T-helper 22 cell (primary cell): ENCODE data around the gene TAX1BP3.

Experiments used
- DNase-seq: peaks from one replicate; pipeline ENCODE4 v3.0.0-alpha.2; 2020; ENCODE audit warnings: low read depth

The TAX1BP3 gene

GRCh38 chr17:3688027-3688553 lies 19.7 kb upstream of the TAX1BP3 start:
- no peak for DNase-seq

DNA sequence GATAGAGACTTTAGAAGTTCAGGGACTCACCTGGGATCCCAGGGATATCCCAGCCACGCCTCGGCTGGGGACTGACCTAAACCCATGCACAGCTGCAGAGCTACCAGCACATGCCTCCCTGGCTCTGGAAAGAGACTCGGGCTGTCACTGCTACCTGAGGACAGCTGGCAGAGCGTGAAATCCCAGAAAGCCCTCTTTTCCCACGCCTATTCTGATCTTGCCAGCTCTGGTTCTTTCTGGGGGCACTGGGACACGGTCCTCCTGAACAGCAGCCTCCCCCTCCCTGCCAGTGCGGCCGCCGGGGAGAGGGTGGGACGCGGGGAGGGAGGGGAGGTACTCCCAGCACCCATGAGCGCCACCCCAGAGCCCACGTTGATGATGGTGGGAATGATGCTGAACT lies 16.8 kb upstream of the TAX1BP3 start:
- DNase-seq, result no peak

GRCh38 chr17:3683054-3683511 lies 14.7 kb upstream of the TAX1BP3 start:
- DNase-seq, result peak; percentile 16

DNA sequence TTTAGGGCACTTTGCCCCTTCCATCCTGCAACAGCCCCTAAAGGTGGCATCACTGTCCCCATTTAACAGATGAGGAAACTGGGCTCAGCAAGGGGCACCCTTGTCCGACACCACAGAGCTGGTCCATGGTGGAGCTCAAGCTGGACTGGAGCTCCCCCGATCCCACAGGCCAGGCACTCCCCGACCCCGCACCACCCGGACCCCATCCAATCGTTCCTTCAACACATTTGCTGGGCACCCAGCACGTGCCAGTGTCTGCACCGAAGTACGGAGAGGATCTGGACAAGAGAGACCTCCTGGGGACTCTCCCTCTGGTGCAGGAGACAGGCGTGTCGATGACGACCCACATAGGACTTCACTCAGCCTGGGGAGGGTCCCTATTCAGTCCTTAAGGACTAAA lies 13.7 kb upstream of the TAX1BP3 start:
- no peak for DNase-seq

GRCh38 chr17:3681565-3681964 lies 13.2 kb upstream of the TAX1BP3 start:
- DNase-seq, result no peak

DNA sequence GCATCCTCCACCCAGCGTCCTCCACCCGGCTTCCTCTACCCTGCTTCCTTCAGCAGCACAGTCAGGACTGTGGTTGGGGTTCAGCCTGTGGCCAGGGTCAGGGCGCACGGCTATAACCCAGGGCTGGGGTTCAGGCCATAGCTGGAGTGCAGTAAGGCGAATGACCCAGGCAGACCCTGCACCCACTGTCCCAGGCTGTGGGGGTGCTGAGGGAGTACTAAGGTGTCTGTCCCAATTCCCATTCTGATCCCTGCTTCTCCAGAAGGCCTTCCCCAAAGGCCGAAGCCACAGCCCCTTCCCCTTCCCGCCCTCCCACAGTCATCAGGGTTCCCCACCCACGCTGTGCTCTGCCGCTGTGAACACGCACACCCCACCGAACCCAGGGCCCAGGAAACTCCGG lies 12.7 kb upstream of the TAX1BP3 start:
- no peak for DNase-seq

DNA sequence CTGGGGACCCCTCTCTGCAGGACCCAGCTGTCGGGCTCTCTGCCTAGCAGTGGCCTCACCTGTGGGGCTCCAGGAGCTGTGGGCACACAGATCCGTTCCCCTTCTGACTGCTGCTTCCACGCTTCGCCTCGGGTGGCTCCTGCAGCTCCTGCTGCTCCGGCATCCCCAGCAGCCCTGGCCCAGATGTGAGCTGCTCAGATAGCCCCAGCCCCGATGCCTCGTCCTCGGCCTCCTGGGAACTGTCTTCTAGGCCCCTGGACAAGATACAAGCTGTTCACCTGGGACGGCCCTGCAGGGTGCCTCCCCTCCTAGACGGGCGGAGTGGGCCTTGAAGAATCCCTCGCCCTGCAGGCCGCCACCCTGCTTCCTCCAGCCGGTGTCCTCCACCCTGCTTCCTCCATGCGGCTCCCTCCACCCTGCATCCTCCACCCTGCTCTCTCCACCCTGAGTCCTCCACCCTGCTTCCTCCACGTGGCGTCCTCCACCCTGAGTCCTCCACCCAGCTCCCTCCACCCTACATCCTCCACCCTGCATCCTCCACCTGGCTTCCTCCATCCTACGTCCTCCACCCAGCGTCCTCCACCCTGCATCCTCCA lies 11.3 kb upstream of the TAX1BP3 start:
- no peak for DNase-seq

GRCh38 chr17:3678821-3679530 lies 10.6 kb upstream of the TAX1BP3 start:
- no peak for DNase-seq

DNA sequence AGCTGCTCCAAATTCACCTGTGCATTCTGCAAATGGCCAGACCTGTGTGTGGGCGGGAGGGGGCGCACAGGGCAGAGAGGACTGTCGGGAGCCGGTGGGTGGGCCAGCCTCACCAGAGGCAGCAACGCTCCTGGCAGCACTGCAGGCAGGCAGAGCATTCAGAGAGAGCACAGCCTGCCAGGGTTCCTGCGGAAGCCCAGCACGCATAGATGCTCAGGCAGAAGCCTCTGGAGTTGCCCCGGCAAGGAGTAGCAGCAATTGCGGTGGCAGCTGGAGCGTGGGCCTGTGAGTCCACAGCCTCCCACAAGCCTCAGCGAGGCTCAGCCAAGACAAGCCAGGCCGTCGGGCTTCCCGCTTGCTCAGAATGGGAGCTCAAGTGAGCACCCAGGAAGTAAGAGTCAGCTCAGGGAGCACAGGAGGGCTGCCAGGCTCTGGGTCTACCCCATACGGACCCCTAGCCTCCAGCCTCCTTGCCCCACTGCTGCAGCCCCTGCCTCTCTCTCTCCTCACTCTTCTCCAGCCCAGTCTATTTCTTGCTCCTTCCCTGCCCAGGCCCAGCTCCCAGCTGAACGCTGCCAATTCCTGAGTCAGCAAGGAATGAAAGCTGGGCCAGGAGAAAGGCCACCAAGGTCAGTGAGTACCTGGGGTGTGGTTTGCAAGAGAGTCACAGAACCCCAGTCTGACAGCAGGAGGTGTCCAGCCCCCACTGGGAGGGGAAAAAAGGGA lies 9.9 kb upstream of the TAX1BP3 start:
- no peak for DNase-seq

- DNase-seq, result no peak
These were observed 7.5 kb upstream of the TAX1BP3 start for GRCh38 chr17:3675886-3676285.

DNA sequence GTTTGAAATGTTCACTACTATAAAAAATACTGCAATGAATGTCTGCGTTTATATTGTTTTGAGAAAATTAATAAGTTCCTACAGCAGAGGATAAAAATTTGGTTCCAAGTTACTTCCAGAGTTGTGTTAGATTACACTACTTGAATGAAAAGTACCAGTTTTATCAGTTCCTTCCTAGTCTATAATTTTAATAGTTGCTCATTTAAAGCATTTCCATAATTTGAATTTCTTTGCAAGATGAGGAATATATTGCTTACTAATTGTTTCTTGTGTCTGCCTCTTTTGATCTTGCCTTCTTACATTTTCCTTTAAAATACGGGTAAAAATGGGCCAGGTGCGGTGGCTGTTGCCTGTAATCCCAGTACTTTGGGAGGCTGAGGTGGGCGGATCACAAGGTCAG lies 4.2 kb upstream of the TAX1BP3 start:
- DNase-seq, result no peak

DNA sequence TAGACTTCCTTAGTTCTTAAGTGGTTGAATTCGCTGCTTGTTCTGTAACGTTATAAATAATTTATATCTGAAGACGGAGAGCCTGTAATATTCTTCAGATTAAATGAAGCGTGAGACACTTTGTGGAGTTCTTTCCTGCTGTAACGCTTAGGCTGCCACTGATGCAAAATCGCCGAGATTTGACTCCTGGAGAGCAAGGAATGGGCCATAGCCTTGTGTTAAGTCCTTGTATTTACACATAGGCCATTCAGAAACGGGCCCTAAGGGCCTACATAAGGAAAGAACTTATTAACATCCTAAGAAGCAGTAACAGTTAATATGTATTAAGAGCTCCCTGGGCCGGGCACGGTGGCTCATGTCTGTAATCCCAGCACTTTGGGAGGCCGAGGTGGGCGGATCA lies 1.2 kb upstream of the TAX1BP3 start:
- DNase-seq, result no peak

GRCh38 chr17:3669085-3669347 lies 638 bp upstream of the TAX1BP3 start:
- no peak for DNase-seq

DNA sequence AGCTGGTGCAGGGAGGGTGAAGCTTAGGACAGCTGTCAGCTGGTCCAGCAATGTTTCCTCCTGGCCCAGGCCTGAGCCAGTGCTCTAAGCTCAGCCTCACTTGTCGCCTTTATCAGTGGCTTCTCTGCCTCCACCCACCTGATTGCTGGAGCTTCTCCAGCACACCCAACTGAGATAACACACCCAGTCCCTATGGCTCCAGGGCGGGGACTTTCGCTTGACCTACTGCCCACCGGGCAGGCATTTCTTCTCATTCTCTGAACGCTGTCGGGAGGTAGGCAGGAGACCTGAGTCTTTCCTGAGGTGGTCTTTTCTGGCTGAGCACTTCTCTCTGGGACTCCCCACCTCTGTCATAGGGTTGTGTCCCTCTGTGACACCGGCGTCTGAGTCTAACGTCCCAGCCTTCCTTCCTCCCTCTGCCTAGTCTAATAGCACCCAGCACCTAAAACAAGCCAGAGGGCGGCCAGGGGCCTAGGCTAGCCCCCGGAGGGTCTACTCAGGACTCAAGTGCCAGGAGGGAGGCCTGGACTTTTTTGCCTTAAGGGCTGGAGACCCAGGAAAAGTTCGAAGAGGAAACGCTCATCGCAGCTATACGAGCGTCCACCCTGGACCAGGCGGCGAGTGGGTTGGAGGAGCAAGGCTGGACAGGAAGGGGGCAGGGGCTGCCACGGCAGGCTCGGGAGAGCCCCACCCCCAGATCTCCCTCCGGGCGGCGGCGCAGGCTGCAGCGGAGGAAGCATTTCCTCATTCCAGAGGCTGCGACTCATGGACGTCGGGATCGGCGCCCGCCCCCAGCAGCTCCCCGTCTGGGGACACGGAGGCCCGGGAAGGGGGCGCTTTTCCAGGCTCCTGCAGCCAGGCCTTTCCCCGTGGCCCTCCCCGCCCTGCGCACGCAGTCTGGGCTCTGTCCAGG lies 756 bp downstream of the TAX1BP3 start:
- DNase-seq, result peak; percentile 13

- no peak for DNase-seq
These were observed 1.9 kb downstream of the TAX1BP3 start for GRCh38 chr17:3666516-3666915.

DNA sequence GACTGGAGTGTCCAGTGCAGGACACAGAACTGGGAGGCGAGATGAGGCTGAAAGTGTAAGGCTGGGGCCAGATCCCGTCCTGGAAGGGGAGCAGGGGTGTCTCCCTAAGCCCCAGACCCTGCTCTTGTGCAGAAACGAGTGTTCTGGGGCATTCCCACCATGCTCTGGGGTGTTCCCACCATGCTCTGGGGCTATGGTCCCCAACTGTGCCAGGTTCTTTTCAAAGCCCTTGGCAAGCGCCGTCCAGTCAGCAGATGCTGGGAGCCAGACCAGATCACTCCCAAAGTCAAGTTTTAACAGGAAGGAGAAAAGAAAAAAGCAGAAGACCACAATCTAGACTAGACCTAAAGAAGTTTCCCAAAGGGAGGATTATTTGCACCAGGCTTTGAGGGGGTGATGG lies 2.5 kb downstream of the TAX1BP3 start:
- DNase-seq, result no peak

GRCh38 chr17:3663102-3664011 lies 5.0 kb downstream of the TAX1BP3 start:
- DNase-seq, result no peak

- no peak for DNase-seq
These were observed 8.0 kb downstream of the TAX1BP3 start for GRCh38 chr17:3660311-3660891.

GRCh38 chr17:3659541-3660111 lies 8.8 kb downstream of the TAX1BP3 start:
- DNase-seq, result no peak

DNA sequence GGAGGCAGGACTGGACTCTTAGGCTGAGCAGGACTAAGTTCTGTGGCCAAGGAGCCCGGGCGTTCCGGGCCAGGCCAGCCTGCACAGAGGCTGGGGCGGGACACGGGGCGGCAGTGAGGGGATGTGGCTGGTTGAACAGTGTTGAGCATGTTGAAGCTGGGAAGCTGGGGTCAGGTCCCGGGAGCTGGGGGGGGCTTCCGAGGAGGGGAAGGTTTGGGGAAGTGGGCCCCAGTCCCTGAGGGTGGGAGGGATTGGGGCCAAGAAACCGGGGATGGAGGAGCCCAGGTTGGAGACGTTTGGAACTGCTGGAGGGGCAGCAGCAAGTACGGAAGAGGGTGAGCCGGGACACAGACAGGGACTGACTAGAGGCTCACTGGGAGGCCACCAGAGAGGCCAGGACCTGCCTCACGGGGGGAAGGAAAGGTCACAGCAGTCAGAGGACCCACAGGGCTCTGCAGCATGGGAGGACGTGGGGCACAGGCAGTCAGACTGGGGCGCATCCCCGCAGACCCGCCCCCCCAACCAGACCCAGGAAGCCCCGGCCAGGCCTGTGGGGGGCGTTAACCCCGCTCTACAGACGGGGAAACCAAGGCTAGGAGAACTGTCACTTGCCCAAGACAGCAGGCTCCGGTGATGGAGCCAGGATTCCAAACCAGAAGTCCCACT lies 9.5 kb downstream of the TAX1BP3 start:
- no peak for DNase-seq
